ENCODE measurements around the gene POC1A.

GRCh38 chr3:52175416-52176179 lies 21.4 kb upstream of the POC1A start:
- TF ChIP-seq CTCF (IDR thresholded peaks at IDR 0.05 in 8 of 11, conservative IDR thresholded peaks at IDR 0.05 in 3 of 11): no peak
- no peak for TF ChIP-seq POLR2A (IDR thresholded peaks at IDR 0.05)
- no peak for TF ChIP-seq POLR2AphosphoS5 (IDR thresholded peaks at IDR 0.05)
